H1 (cell line): ENCODE measurements around the gene PCBP4. TPM values are rescaled to one million over a fixed set of nuclear protein-coding genes. Genes with fewer than 3 reads are reported as not detected.

Source experiments
- CTCF ChIA-PET: fragments of 300-600 bp; sonication (Branson Sonifier 250); formaldehyde crosslinking; loops from one replicate; lab custom pipeline; 2021; ENCODE audit not compliant: partially characterized antibody; lab: Charles Lee
- POLR2A ChIA-PET: fragments of 300-600 bp; sonication (Branson Sonifier 250); formaldehyde crosslinking; loops from one replicate; lab custom pipeline; 2021; ENCODE audit warnings: inconsistent platforms; ENCODE audit not compliant: partially characterized antibody; lab: Charles Lee
- DNase-seq, 2 experiments: peaks; one replicate each; pipeline versions ENCODE4 v3.0.0 to v3.0.0-alpha.2; 2010 to 2022; ENCODE audit warnings: low spot score in 2 of 2, low read depth in 1 of 2, mixed read lengths in 1 of 2
- FAIRE-seq: peaks from 2 replicates; lab custom pipeline; 2011; peaks lifted over from hg19 to GRCh38; lab: Jason Lieb, UNC
- H2AFZ ChIP-seq: 2 replicates; pipeline ENCODE4 v1.8.1; 2012; ENCODE audit warnings: low read length, inconsistent platforms
- H2AK5ac ChIP-seq: 2 replicates; pipeline ENCODE4 v1.6.1; 2013; ENCODE audit warnings: low read depth, low read length
- H2BK120ac ChIP-seq: replicated peaks from 2 replicates; pipeline ENCODE3; 2013; ENCODE audit warnings: low read depth, low read length, inconsistent platforms
- H2BK12ac ChIP-seq: 2 replicates; pipeline ENCODE4 v1.6.1; 2013; ENCODE audit warnings: low read depth, low read length
- H2BK15ac ChIP-seq: 2 replicates; pipeline ENCODE4 v1.6.1; 2013; ENCODE audit warnings: low read length
- H2BK20ac ChIP-seq: 2 replicates; pipeline ENCODE4 v1.6.1; 2013; ENCODE audit warnings: low read length
- H2BK5ac ChIP-seq: 2 replicates; pipeline ENCODE4 v1.6.1; 2013; ENCODE audit warnings: low read depth, low read length
- H3K14ac ChIP-seq: 2 replicates; pipeline ENCODE4 v1.6.1; 2013; ENCODE audit warnings: inconsistent platforms; ENCODE audit not compliant: insufficient read length
- H3K18ac ChIP-seq: 2 replicates; pipeline ENCODE4 v1.6.1; 2013; ENCODE audit warnings: low read length; ENCODE audit errors: extremely low read depth
- H3K23ac ChIP-seq: 2 replicates; pipeline ENCODE4 v1.6.1; 2013; ENCODE audit warnings: inconsistent platforms; ENCODE audit not compliant: insufficient read length
- H3K23me2 ChIP-seq: 2 replicates; pipeline ENCODE4 v1.6.1; 2013; ENCODE audit warnings: low read depth, low read length
- H3K27ac ChIP-seq: 2 replicates; pipeline ENCODE4 v1.6.1; 2011; ENCODE audit warnings: low read depth, low read length, inconsistent platforms
- H3K27me3 ChIP-seq, 4 experiments: replicated peaks in 1 of 4; 1 replicate in 1 of 4; 2 replicates in 3 of 4; pipeline versions ENCODE4 v1.6.1 to v1.8.1; 2011 to 2013; ENCODE audit warnings: low read length in 3 of 4, mild to moderate bottlenecking in 3 of 4, inconsistent platforms in 2 of 4, mixed read lengths in 2 of 4, moderate library complexity in 1 of 4; ENCODE audit not compliant: control insufficient read depth in 3 of 4, insufficient read depth in 3 of 4; ENCODE audit errors: extremely low read depth in 1 of 4
- H3K36me3 ChIP-seq, 4 experiments: 2 replicates each; pipeline versions ENCODE4 v1.6.1 to v1.8.1; 2011 to 2013; ENCODE audit warnings: mild to moderate bottlenecking in 4 of 4, low read length in 3 of 4, moderate library complexity in 2 of 4, control low read depth in 1 of 4, inconsistent platforms in 1 of 4; ENCODE audit not compliant: insufficient read depth in 4 of 4, control insufficient read depth in 2 of 4
- H3K4ac ChIP-seq: replicated peaks from 2 replicates; pipeline ENCODE3; 2013; ENCODE audit warnings: low read length, low read depth, mixed read lengths, inconsistent platforms; ENCODE audit not compliant: insufficient read length
- H3K4me1 ChIP-seq, 4 experiments: replicated peaks in 1 of 4; 1 replicate in 1 of 4; 2 replicates in 3 of 4; pipeline versions ENCODE4 v1.6.1 to v1.8.1; 2011 to 2013; ENCODE audit warnings: low read length in 3 of 4, inconsistent platforms in 2 of 4, mixed read lengths in 1 of 4; ENCODE audit not compliant: insufficient read depth in 4 of 4, control insufficient read depth in 3 of 4
- H3K4me2 ChIP-seq, 2 experiments: 2 replicates each; pipeline versions ENCODE4 v1.6.1 to v1.8.1; 2011 to 2013; ENCODE audit warnings: low read depth in 2 of 2, low read length in 2 of 2, control low read depth in 1 of 2, inconsistent platforms in 1 of 2, mild to moderate bottlenecking in 1 of 2; ENCODE audit not compliant: insufficient read depth in 1 of 2
- H3K4me3 ChIP-seq, 4 experiments: fragments of 200-600, 300-600 bp in 1 of 4; sonication (generic), shearing (Covaris generic), sonication (Bioruptor Twin) in 1 of 4; 2 replicates each; pipeline versions ENCODE4 v1.5.1 to v1.8.1; 2011 to 2016; ENCODE audit warnings: low read length in 4 of 4, low read depth in 3 of 4, control low read depth in 2 of 4, inconsistent platforms in 2 of 4, mild to moderate bottlenecking in 2 of 4, mixed read lengths in 1 of 4, moderate library complexity in 1 of 4; ENCODE audit not compliant: insufficient read depth in 2 of 4; ENCODE audit errors: extremely low read depth in 1 of 4
- H3K56ac ChIP-seq: replicated peaks from 2 replicates; pipeline ENCODE3; 2013; ENCODE audit warnings: low read depth, mild to moderate bottlenecking, mixed read lengths, low read length, inconsistent platforms; ENCODE audit not compliant: insufficient read length
- H3K79me1 ChIP-seq: 2 replicates; pipeline ENCODE4 v1.6.1; 2013; ENCODE audit warnings: low read depth, low read length, control low read depth
- H3K79me2 ChIP-seq, 2 experiments: 2 replicates each; pipeline versions ENCODE4 v1.6.1 to v1.8.1; 2012 to 2013; ENCODE audit warnings: low read length in 2 of 2, mild to moderate bottlenecking in 2 of 2, inconsistent platforms in 1 of 2; ENCODE audit not compliant: insufficient read depth in 2 of 2, control insufficient read depth in 1 of 2
- H3K9ac ChIP-seq, 4 experiments: replicated peaks in 1 of 4; 1 replicate in 1 of 4; 2 replicates in 3 of 4; pipeline versions ENCODE4 v1.6.1 to v1.8.1; 2011 to 2013; ENCODE audit warnings: low read depth in 3 of 4, low read length in 3 of 4, control low read depth in 2 of 4, mild to moderate bottlenecking in 2 of 4, moderate library complexity in 2 of 4, inconsistent platforms in 1 of 4; ENCODE audit errors: extremely low read depth in 1 of 4
- H3K9me3 ChIP-seq, 2 experiments: 2 replicates each; pipeline versions ENCODE4 v1.6.1 to v1.8.1; 2012 to 2013; ENCODE audit warnings: mild to moderate bottlenecking in 2 of 2, moderate library complexity in 2 of 2, control low read depth in 1 of 2, inconsistent platforms in 1 of 2, low read depth in 1 of 2, low read length in 1 of 2, mixed read lengths in 1 of 2; ENCODE audit not compliant: insufficient read depth in 2 of 2
- H4K20me1 ChIP-seq, 2 experiments: replicated peaks in 1 of 2; 2 replicates each; pipeline versions ENCODE3 to v1.8.1; 2011 to 2013; ENCODE audit warnings: inconsistent platforms in 2 of 2, low read length in 2 of 2, mild to moderate bottlenecking in 1 of 2; ENCODE audit not compliant: insufficient read depth in 2 of 2, control insufficient read depth in 1 of 2
- H4K5ac ChIP-seq: 2 replicates; pipeline ENCODE4 v1.6.1; 2013; ENCODE audit warnings: low read length, low read depth, mixed read lengths, inconsistent platforms; ENCODE audit not compliant: insufficient read length
- H4K8ac ChIP-seq: 2 replicates; pipeline ENCODE4 v1.8.0; 2013; ENCODE audit warnings: mild to moderate bottlenecking, moderate library complexity, low read length, inconsistent platforms; ENCODE audit not compliant: insufficient read depth; ENCODE audit errors: extremely low read depth
- H4K91ac ChIP-seq: replicated peaks from 2 replicates; pipeline ENCODE3; 2013; ENCODE audit warnings: low read length, mixed read lengths, inconsistent platforms; ENCODE audit not compliant: insufficient read length
- ASH2L ChIP-seq: fragments of 200-600, 300-600 bp; sonication (generic); IDR thresholded peaks from one replicate; pipeline ENCODE4 v1.7.1; 2017; ENCODE audit warnings: low read length
- CEBPB ChIP-seq: IDR thresholded peaks from 2 replicates; pipeline ENCODE4 v1.6.1; 2012; ENCODE audit warnings: low read depth, low read length
- CHD2 ChIP-seq: IDR thresholded peaks from 2 replicates; pipeline ENCODE4 v1.6.1; 2012; ENCODE audit warnings: low read length, improper control_type of control experiment
- WGBS, 2 experiments: shearing (Covaris generic) in 1 of 2; methylation state at CpG; one replicate each; pipeline versions ENCODE4 v1.1.6 to v1.1.7; 2013 to 2015; ENCODE audit warnings: low lambda C conversion rate in 2 of 2, mixed read lengths in 2 of 2, inconsistent platforms in 1 of 2, low coverage in 1 of 2, missing lambda C conversion rate in 1 of 2; ENCODE audit not compliant: insufficient replicate concordance in 2 of 2, insufficient coverage in 1 of 2, insufficient read length in 1 of 2; ENCODE audit errors: extremely low coverage in 1 of 2, missing lambda C conversion rate in 1 of 2; 5-methylcytosine and 5-hydroxymethylcytosine counted together
- polyA plus RNA-seq, 7 experiments: library from polyadenylated mRNA; depleted of rRNA in 3 of 7; stranded (reverse) in 5 of 7; unstranded in 2 of 7; fragments of >200 nt in 5 of 7; fragments of 200-250 nt in 2 of 7; gene quantifications; 1 replicate in 5 of 7; 2 replicates in 1 of 7; 4 replicates in 1 of 7; pipeline versions ENCODE4 v1.2.1 to v1.2.3, GENCODE V29; 2011 to 2013; ENCODE audit warnings: missing spikeins in 2 of 7, mixed read lengths in 2 of 7
- total RNA-seq: library from RNA; stranded (reverse); fragmentation: NEBNext Ultra II Directional; extraction: Animal tissue kit (Norgen Biotek cat#: 25700); gene quantifications from 2 replicates; pipeline ENCODE4 v1.2.1, GENCODE V29; 2021

PCBP4 gene
- total and polyA plus RNA-seq, 2 of the 8 experiments (the other 6 are each of a cell fraction or from before 2014, with no cell fraction given), result 16.4 to 34.1 TPM

- H3K4me2 ChIP-seq, result peak overlapping the region; percentile 67 to 73
- H4K20me1 ChIP-seq, result peaks cover 0 to 1% of the 10 kb centered on the region in 2 experiments
- no peaks in the 10 kb centered on the region for H3K79me1 ChIP-seq
- H3K23me2 ChIP-seq, result peaks cover 7% of the 10 kb centered on the region; the same call in 1 of the 2 replicates
- H3K18ac ChIP-seq, result peak overlapping the region; percentile 93
- H3K23ac ChIP-seq, result no peak overlapping the region
- peak overlapping the region; percentile 52; the same call in 1 of the 2 replicates for H2BK12ac ChIP-seq
- no peak for DNase-seq
- peaks cover 8 to 48% (median 34%) of the 10 kb centered on the region in 4 experiments for H3K4me1 ChIP-seq
- no peaks in the 10 kb centered on the region for H3K9me3 ChIP-seq
- H3K27me3 ChIP-seq, result no peaks in the 10 kb centered on the region; a peak in 3 of 7 replicates
- H2AK5ac ChIP-seq, result peak overlapping the region; percentile 49; the same call in 1 of the 2 replicates
- H3K56ac ChIP-seq, result no peak overlapping the region
- peak overlapping the region; percentile 88 for H4K91ac ChIP-seq
- H3K79me2 ChIP-seq, result no peaks in the 10 kb centered on the region
- peak overlapping the region; percentile 10 for H4K5ac ChIP-seq
- H3K14ac ChIP-seq, result no peak overlapping the region
- WGBS, 2 experiments, result 53% methylated on average over 7 of the region's 8 CpGs; no CpG with 5 or more reads in 1 of the 2 experiments
- no peak overlapping the region; a peak in 1 of 7 replicates for H3K9ac ChIP-seq
- TF ChIP-seq ASH2L (peak; percentile 37), CHD2 (no peak), CEBPB (no peak)
- no peaks in the 10 kb centered on the region for H3K36me3 ChIP-seq
- H2BK20ac ChIP-seq, result peak overlapping the region; percentile 76; the same call in 1 of the 2 replicates
- POLR2A ChIA-PET, result interaction anchor here (1.1 to 7.2 kb wide), 7 partner anchors 9 to 114 kb away, joined by 3 to 95 read pairs (median 5); partner anchors contain the start of genes ACY1, DUSP7 and RPL29
- peak overlapping the region; percentile 50 for H2BK5ac ChIP-seq
- peak overlapping the region; percentile 44 for H3K4ac ChIP-seq
- CTCF ChIA-PET, result interaction anchor here (0.6 to 24.7 kb wide), 20 partner anchors 11 to 1474 kb away, joined by 3 to 984 read pairs (median 4); partner anchors contain the start of gene DUSP7
- no peak for FAIRE-seq
- peak overlapping the region; percentile 66 for H2BK15ac ChIP-seq
- peak overlapping the region; percentile 15; the same call in 1 of the 2 replicates for H2AFZ ChIP-seq
- peak overlapping the region in 3 of 4 experiments; percentile 17 to 39 (median 17); a peak in 5 of 8 replicates for H3K4me3 ChIP-seq
- H3K27ac ChIP-seq, result no peak overlapping the region
- no peak overlapping the region for H4K8ac ChIP-seq
- H2BK120ac ChIP-seq, result peak overlapping the region; percentile 9
These were observed 39.0 kb upstream of the PCBP4 start for GRCh38 chr3:52006017-52006819.
